GM23248 (cell line): Measurements from ENCODE around the gene CD74.

Experiments used
- EZH2 ChIP-seq: fragments of 200-600 bp; sonication (generic); IDR thresholded peaks from 2 replicates; pipeline ENCODE4 v1.6.1; 2018; ENCODE audit warnings: antibody characterized with exemption, mild to moderate bottlenecking; ENCODE audit not compliant: insufficient read depth, poor library complexity, severe bottlenecking
- EZH2phosphoT487 ChIP-seq: fragments of 200-600 bp; sonication (generic); IDR thresholded peaks from 2 replicates; pipeline ENCODE4 v1.6.1; 2018; ENCODE audit warnings: antibody characterized with exemption, moderate library complexity, mild to moderate bottlenecking, low read depth; ENCODE audit not compliant: insufficient read depth

DNA sequence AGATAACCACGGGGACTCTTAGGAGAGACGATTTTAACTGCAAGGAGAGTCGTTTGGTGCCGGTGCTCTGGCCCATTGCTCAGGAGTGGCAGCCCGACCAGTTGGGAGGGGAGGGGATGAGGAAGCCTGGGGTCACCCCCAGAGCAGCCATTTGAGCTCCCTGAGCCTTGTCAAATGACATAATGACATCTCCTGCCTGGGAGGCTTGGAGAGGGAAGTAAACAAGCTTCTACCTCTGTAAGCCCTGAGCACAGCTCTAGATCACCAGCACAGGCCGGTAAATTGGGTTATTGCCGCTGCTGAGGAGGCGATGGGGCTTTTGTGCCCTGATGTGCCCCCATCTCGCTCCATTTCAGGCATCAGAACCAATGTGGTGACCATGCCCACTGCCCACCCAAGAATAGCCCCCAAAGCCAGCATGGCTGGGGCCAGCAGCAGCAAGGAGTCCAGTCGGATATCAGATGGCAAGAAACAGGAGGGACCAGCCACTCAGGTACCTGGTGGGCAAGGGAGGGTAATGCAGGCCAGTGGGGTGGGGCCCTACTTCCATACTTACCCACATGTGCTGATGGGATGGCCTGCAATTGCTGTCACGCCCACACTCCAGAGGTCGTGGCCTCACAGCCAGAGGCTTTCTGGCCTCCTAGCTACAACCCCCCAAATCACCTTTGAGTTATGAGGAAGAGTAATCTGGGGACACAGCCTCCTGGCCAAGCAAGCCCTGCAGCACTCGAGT is 23.0 kb downstream of the CD74 start:
- TF ChIP-seq EZH2phosphoT487, result no peak
- TF ChIP-seq EZH2, result no peak
